ENCODE measurements around the gene IL4I1. TPM values are rescaled to one million over a fixed set of nuclear protein-coding genes. Genes with fewer than 3 reads are reported as not detected.

IL4I1 gene
- total and polyA plus RNA-seq, 2 donors (not counting 1 experiment from before 2014, with no cell fraction given) = 0.48 to 3.1 TPM

DNA sequence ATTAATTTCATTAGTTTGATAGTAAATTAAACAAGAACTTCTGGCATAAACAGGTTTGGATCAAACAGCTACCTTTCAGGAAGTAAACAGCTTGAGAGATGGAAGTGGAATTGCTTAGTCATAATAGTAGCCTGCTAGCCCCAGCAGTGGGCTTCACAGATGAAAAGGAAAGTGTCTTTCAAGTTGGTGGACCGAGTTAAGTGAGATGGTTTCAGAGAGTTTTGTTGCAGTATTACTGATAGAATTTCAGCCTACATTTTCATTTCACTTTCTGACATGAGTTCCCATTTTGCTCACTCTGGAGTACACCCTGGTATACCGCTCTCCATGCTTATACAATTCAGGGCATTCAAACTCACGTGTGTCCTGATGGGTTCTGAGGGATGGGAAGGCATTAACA lies 47.7 kb downstream of the IL4I1 start:
- H3K4me3 ChIP-seq (ENCODE audit: control extremely low read depth in 1 of 5, extremely low read depth in 1 of 5, insufficient read depth in 1 of 5, low read depth in 2 of 5, low read length in 4 of 5) = no peak overlapping the region
- H3K9me3 ChIP-seq (ENCODE audit: control extremely low read depth in 1 of 3, control insufficient read depth in 2 of 3, insufficient read depth in 1 of 3, low read length in 2 of 3) = peaks cover 0 to 6% (median 0%) of the 10 kb centered on the region in 3 donors
- H3K27me3 ChIP-seq (replicated peaks in 1 of 4; ENCODE audit: control extremely low read depth in 1 of 4, control insufficient read depth in 3 of 4, insufficient read depth in 4 of 4, low read length in 3 of 4) = no peaks in the 10 kb centered on the region
- WGBS (ENCODE audit: insufficient coverage) = 80% methylated on average over 1 of the region's 3 CpGs
- intact Hi-C loops (cut with micrococcal nuclease) = no loop called here
- no peak overlapping the region for H3K9ac ChIP-seq (ENCODE audit: low read length)
- POLR2A ChIA-PET = interaction anchor here (1.3 to 4.8 kb wide), 2 partner anchors 28 to 36 kb away, joined by 6 to 23 read pairs; partner anchors contain the start of genes AKT1S1, FUZ and TBC1D17
- no peaks in the 10 kb centered on the region for H3K36me3 ChIP-seq (replicated peaks in 1 of 2; ENCODE audit: control extremely low read depth in 1 of 2, control insufficient read depth in 1 of 2, extremely low read depth in 1 of 2, insufficient read depth in 2 of 2, low read length in 1 of 2)
- ATAC-seq (ENCODE audit: low read depth) (no peak), DNase-seq (no peak)
- H3K27me3 Mint-ChIP-seq = no peaks in the 10 kb centered on the region
- peaks cover 23% of the 10 kb centered on the region for H4K20me1 ChIP-seq (ENCODE audit: control insufficient read depth, insufficient read depth, low read length, poor library complexity, severe bottlenecking)
- H3K4me1 Mint-ChIP-seq = peaks cover 63% of the 10 kb centered on the region
- TF ChIP-seq, protein P1, sequence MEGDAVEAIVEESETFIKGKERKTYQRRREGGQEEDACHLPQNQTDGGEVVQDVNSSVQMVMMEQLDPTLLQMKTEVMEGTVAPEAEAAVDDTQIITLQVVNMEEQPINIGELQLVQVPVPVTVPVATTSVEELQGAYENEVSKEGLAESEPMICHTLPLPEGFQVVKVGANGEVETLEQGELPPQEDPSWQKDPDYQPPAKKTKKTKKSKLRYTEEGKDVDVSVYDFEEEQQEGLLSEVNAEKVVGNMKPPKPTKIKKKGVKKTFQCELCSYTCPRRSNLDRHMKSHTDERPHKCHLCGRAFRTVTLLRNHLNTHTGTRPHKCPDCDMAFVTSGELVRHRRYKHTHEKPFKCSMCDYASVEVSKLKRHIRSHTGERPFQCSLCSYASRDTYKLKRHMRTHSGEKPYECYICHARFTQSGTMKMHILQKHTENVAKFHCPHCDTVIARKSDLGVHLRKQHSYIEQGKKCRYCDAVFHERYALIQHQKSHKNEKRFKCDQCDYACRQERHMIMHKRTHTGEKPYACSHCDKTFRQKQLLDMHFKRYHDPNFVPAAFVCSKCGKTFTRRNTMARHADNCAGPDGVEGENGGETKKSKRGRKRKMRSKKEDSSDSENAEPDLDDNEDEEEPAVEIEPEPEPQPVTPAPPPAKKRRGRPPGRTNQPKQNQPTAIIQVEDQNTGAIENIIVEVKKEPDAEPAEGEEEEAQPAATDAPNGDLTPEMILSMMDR (IDR thresholded peaks at IDR 0.05) = no peak
- no peak for TF ChIP-seq EZH2 (IDR thresholded peaks at IDR 0.05; ENCODE audit: borderline replicate concordance, insufficient read depth, low read depth, low read length, poor library complexity, severe bottlenecking)
- H3K27ac ChIP-seq (ENCODE audit: low read length in 2 of 2) = no peak overlapping the region
- no peak overlapping the region for H3K4me2 ChIP-seq (replicated peaks; ENCODE audit: low read depth, low read length, poor library complexity, severe bottlenecking)
- peak overlapping the region; percentile 79 for H3K4me3 Mint-ChIP-seq
- CTCF ChIA-PET = interaction anchor here (0.8 to 1.3 kb wide), 2 partner anchors 89 to 170 kb away, joined by 3 read pairs; no protein-coding TSS in a partner anchor
- no peak overlapping the region for H2AFZ ChIP-seq (ENCODE audit: insufficient read depth, low read depth, low read length, poor library complexity, severe bottlenecking)
- H3K79me2 ChIP-seq (ENCODE audit: control insufficient read depth, insufficient read depth, low read length) = peaks cover 33% of the 10 kb centered on the region
- peaks cover 47 to 64% of the 10 kb centered on the region in 2 donors for H3K4me1 ChIP-seq (ENCODE audit: control insufficient read depth in 2 of 2, insufficient read depth in 2 of 2, low read length in 2 of 2)
- H3K27ac Mint-ChIP-seq = peak overlapping the region; percentile 67
- H3K9me3 Mint-ChIP-seq (ENCODE audit: insufficient read depth) = no peaks in the 10 kb centered on the region

Data from B cell (primary cell).